OCI-LY3 (cell line): Measurements from ENCODE around the gene UBA1.

ENCODE experiments used
- H2AFZ ChIP-seq: fragments of 200-600, 300-600 bp; shearing (Covaris generic); 2 replicates; pipeline ENCODE4 v1.6.0; 2014; ENCODE audit warnings: antibody characterized with exemption, low read depth, low read length
- H3K27ac ChIP-seq: fragments of 200-600, 300-600 bp; sonication (generic); 2 replicates; pipeline ENCODE4 v1.5.1; 2014; ENCODE audit warnings: mild to moderate bottlenecking, low read length, moderate library complexity, mixed read lengths
- H3K27me3 ChIP-seq: fragments of 200-600, 300-600 bp; sonication (generic); 2 replicates; pipeline ENCODE4 v1.6.1; 2014; ENCODE audit warnings: low read depth, low read length, mixed read lengths
- H3K36me3 ChIP-seq: fragments of 200-600, 300-600 bp; sonication (generic); replicated peaks from 2 replicates; pipeline ENCODE3; 2014; ENCODE audit warnings: low read depth, low read length, mixed read lengths
- H3K4me1 ChIP-seq: fragments of 300-600, 200-600 bp; sonication (generic); 2 replicates; pipeline ENCODE4 v1.6.1; 2014; ENCODE audit warnings: low read length, mixed read lengths
- H3K4me2 ChIP-seq: fragments of 200-600, 300-600 bp; sonication (generic); 2 replicates; pipeline ENCODE4 v1.6.1; 2014; ENCODE audit warnings: low read length, mixed read lengths
- H3K4me3 ChIP-seq: fragments of 300-600, 200-600 bp; sonication (generic); 2 replicates; pipeline ENCODE4 v1.5.1; 2014; ENCODE audit warnings: antibody characterized with exemption, mild to moderate bottlenecking, low read length, moderate library complexity
- H3K79me2 ChIP-seq: fragments of 300-600, 200-600 bp; shearing (Covaris generic); 2 replicates; pipeline ENCODE4 v1.6.1; 2014; ENCODE audit warnings: mild to moderate bottlenecking, low read length, mixed read lengths
- H3K9ac ChIP-seq: fragments of 300-600, 200-600 bp; shearing (Covaris generic); 2 replicates; pipeline ENCODE4 v1.6.0; 2014; ENCODE audit warnings: mild to moderate bottlenecking, low read length, moderate library complexity
- H3K9me3 ChIP-seq: fragments of 200-600, 300-600 bp; shearing (Covaris generic); 2 replicates; pipeline ENCODE4 v1.6.1; 2014; ENCODE audit warnings: low read length, mixed read lengths; ENCODE audit not compliant: insufficient read depth
- H4K20me1 ChIP-seq: fragments of 200-600, 300-600 bp; sonication (generic); 2 replicates; pipeline ENCODE4 v1.6.1; 2016; ENCODE audit warnings: low read length, mixed read lengths; ENCODE audit not compliant: insufficient read depth
- EZH2phosphoT487 ChIP-seq: fragments of 200-600 bp; shearing (Covaris generic); IDR thresholded peaks from 2 replicates; pipeline ENCODE4 v1.6.1; 2018; ENCODE audit warnings: antibody characterized with exemption, mixed run types, low read depth
- TF ChIP-seq, protein P1 (sequence below): fragments of 200-600, 300-600 bp; sonication (generic); IDR thresholded peaks from 2 replicates; pipeline ENCODE4 v1.5.1; 2014; ENCODE audit warnings: antibody characterized with exemption, low read length, low read depth

Gene UBA1

GRCh38 chrX:47196098-47196497, 2.5 kb downstream of the UBA1 start:
- peaks cover 88% of the 10 kb centered on the region for H3K79me2 ChIP-seq
- no peaks in the 10 kb centered on the region for H3K9me3 ChIP-seq
- H4K20me1 ChIP-seq: peaks cover 54% of the 10 kb centered on the region
- H3K27ac ChIP-seq: no peak overlapping the region
- no peaks in the 10 kb centered on the region for H3K27me3 ChIP-seq
- TF ChIP-seq, protein P1, sequence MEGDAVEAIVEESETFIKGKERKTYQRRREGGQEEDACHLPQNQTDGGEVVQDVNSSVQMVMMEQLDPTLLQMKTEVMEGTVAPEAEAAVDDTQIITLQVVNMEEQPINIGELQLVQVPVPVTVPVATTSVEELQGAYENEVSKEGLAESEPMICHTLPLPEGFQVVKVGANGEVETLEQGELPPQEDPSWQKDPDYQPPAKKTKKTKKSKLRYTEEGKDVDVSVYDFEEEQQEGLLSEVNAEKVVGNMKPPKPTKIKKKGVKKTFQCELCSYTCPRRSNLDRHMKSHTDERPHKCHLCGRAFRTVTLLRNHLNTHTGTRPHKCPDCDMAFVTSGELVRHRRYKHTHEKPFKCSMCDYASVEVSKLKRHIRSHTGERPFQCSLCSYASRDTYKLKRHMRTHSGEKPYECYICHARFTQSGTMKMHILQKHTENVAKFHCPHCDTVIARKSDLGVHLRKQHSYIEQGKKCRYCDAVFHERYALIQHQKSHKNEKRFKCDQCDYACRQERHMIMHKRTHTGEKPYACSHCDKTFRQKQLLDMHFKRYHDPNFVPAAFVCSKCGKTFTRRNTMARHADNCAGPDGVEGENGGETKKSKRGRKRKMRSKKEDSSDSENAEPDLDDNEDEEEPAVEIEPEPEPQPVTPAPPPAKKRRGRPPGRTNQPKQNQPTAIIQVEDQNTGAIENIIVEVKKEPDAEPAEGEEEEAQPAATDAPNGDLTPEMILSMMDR: no peak
- TF ChIP-seq EZH2phosphoT487: no peak
- no peak overlapping the region for H2AFZ ChIP-seq
- no peak overlapping the region for H3K4me3 ChIP-seq
- no peak overlapping the region for H3K9ac ChIP-seq
- H3K36me3 ChIP-seq: peaks cover 71% of the 10 kb centered on the region
- peaks cover 20% of the 10 kb centered on the region for H3K4me1 ChIP-seq
- no peak overlapping the region for H3K4me2 ChIP-seq

- Histone ChIP-seq H4K20me1 (peaks cover 54% of the 10 kb centered on the region), H3K4me1 (peaks cover 20% of the 10 kb centered on the region), H3K9me3 (no peaks in the 10 kb centered on the region), H3K36me3 (peaks cover 77% of the 10 kb centered on the region), H2AFZ (no peak overlapping the region), H3K79me2 (peaks cover 75% of the 10 kb centered on the region), H3K9ac (no peak overlapping the region), H3K27ac (no peak overlapping the region), H3K27me3 (no peaks in the 10 kb centered on the region), H3K4me2 (no peak overlapping the region), H3K4me3 (no peak overlapping the region)
- TF ChIP-seq, protein P1: no peak
- no peak for TF ChIP-seq EZH2phosphoT487
Observed at GRCh38 chrX:47197526-47197925, 3.9 kb downstream of the UBA1 start.

- no peaks in the 10 kb centered on the region for H3K27me3 ChIP-seq
- no peak overlapping the region for H3K4me3 ChIP-seq
- H3K36me3 ChIP-seq: peaks cover 80% of the 10 kb centered on the region
- H2AFZ ChIP-seq: no peak overlapping the region
- no peak overlapping the region for H3K9ac ChIP-seq
- peaks cover 52% of the 10 kb centered on the region for H4K20me1 ChIP-seq
- no peak overlapping the region for H3K27ac ChIP-seq
- peaks cover 69% of the 10 kb centered on the region for H3K79me2 ChIP-seq
- H3K4me2 ChIP-seq: no peak overlapping the region
- peaks cover 15% of the 10 kb centered on the region for H3K4me1 ChIP-seq
- H3K9me3 ChIP-seq: no peaks in the 10 kb centered on the region
- no peak for TF ChIP-seq EZH2phosphoT487
- TF ChIP-seq, protein P1: no peak
Observed at GRCh38 chrX:47198026-47198686, 4.5 kb downstream of the UBA1 start.

- TF ChIP-seq EZH2phosphoT487: no peak
- TF ChIP-seq, protein P1: no peak
- Histone ChIP-seq H3K36me3 (peaks cover 81% of the 10 kb centered on the region), H3K4me2 (no peak overlapping the region)
Observed at GRCh38 chrX:47198687-47199080, 5.1 kb downstream of the UBA1 start.

More at GRCh38 chrX:47198687-47199080, 5.1 kb downstream of the UBA1 start:
- peaks cover 50% of the 10 kb centered on the region for H4K20me1 ChIP-seq
- H3K9me3 ChIP-seq: no peaks in the 10 kb centered on the region
- peaks cover 12% of the 10 kb centered on the region for H3K4me1 ChIP-seq
- H3K27me3 ChIP-seq: no peaks in the 10 kb centered on the region
- H3K4me3 ChIP-seq: no peak overlapping the region
- H2AFZ ChIP-seq: no peak overlapping the region
- no peak overlapping the region for H3K27ac ChIP-seq
- no peak overlapping the region for H3K9ac ChIP-seq
- peaks cover 65% of the 10 kb centered on the region for H3K79me2 ChIP-seq
